BLaER1 (cell line): ENCODE measurements around the gene TEAD4.
A peak's percentile ranks its signal among the peaks of the same experiment; 100 is the strongest.

Experiments used
- H3K27ac ChIP-seq: shearing (Covaris generic); formaldehyde crosslinking; 2 replicates; pipeline ENCODE4 v1.8.1; 2022
- H3K27me3 ChIP-seq: shearing (Covaris generic); formaldehyde crosslinking; 2 replicates; pipeline ENCODE4 v1.8.1; 2022
- H3K36me3 ChIP-seq: shearing (Covaris generic); formaldehyde crosslinking; 2 replicates; pipeline ENCODE4 v1.8.1; 2022
- H3K4me1 ChIP-seq: shearing (Covaris generic); formaldehyde crosslinking; 2 replicates; pipeline ENCODE4 v1.8.1; 2022
- H3K4me2 ChIP-seq: shearing (Covaris generic); formaldehyde crosslinking; 2 replicates; pipeline ENCODE4 v1.8.1; 2022
- H3K4me3 ChIP-seq: shearing (Covaris generic); formaldehyde crosslinking; 2 replicates; pipeline ENCODE4 v1.8.1; 2022
- H3K9ac ChIP-seq: shearing (Covaris generic); formaldehyde crosslinking; 2 replicates; pipeline ENCODE4 v1.8.1; 2022
- H3K9me3 ChIP-seq: shearing (Covaris generic); formaldehyde crosslinking; 2 replicates; pipeline ENCODE4 v1.8.1; 2022
- H4K20me1 ChIP-seq: shearing (Covaris generic); formaldehyde crosslinking; 2 replicates; pipeline ENCODE4 v1.8.1; 2022
- Cebpa-rat ChIP-seq: shearing (Covaris generic); IDR thresholded peaks from 2 replicates; pipeline ENCODE4 v1.8.1; 2022

TEAD4 gene

GRCh38 chr12:2959505-2960389 is 550 bp downstream of the TEAD4 start:
- Histone ChIP-seq H3K27me3 (no peaks in the 10 kb centered on the region), H3K4me3 (peak overlapping the region; percentile 91), H3K4me2 (peak overlapping the region; percentile 85), H4K20me1 (peaks cover 40% of the 10 kb centered on the region), H3K9ac (peak overlapping the region; percentile 82), H3K36me3 (peaks cover 10% of the 10 kb centered on the region), H3K9me3 (no peaks in the 10 kb centered on the region), H3K27ac (peak overlapping the region; percentile 81), H3K4me1 (peaks cover 39% of the 10 kb centered on the region)
- TF ChIP-seq Cebpa-rat, result no peak

GRCh38 chr12:2960390-2960956 is 1.3 kb downstream of the TEAD4 start:
- H3K27ac ChIP-seq, result peak overlapping the region; percentile 81; the same call in 1 of the 2 replicates
- H4K20me1 ChIP-seq, result peaks cover 48% of the 10 kb centered on the region
- peak overlapping the region; percentile 91 for H3K4me3 ChIP-seq
- H3K9me3 ChIP-seq, result no peaks in the 10 kb centered on the region
- H3K4me1 ChIP-seq, result peaks cover 39% of the 10 kb centered on the region
- peaks cover 17% of the 10 kb centered on the region for H3K36me3 ChIP-seq
- peak overlapping the region; percentile 85 for H3K4me2 ChIP-seq
- no peak for TF ChIP-seq Cebpa-rat
- H3K27me3 ChIP-seq, result no peaks in the 10 kb centered on the region
- peak overlapping the region; percentile 82 for H3K9ac ChIP-seq

GRCh38 chr12:2960996-2961616 is 1.9 kb downstream of the TEAD4 start:
- H3K4me1 ChIP-seq, result peaks cover 39% of the 10 kb centered on the region
- H3K9ac ChIP-seq, result peak overlapping the region; percentile 82; the same call in 1 of the 2 replicates
- no peak for TF ChIP-seq Cebpa-rat
- H3K36me3 ChIP-seq, result peaks cover 23% of the 10 kb centered on the region
- H4K20me1 ChIP-seq, result peaks cover 54% of the 10 kb centered on the region
- no peak overlapping the region for H3K27ac ChIP-seq
- H3K4me2 ChIP-seq, result peak overlapping the region; percentile 85
- H3K4me3 ChIP-seq, result peak overlapping the region; percentile 91
- H3K9me3 ChIP-seq, result no peaks in the 10 kb centered on the region
- H3K27me3 ChIP-seq, result no peaks in the 10 kb centered on the region

- Histone ChIP-seq H3K4me3 (no peak overlapping the region), H3K4me2 (peak overlapping the region; percentile 85), H3K9ac (0 out of 2 replicates have a peak overlapping the region, but pooled peaks have one; percentile 82), H3K27me3 (no peaks in the 10 kb centered on the region), H3K9me3 (no peaks in the 10 kb centered on the region), H3K4me1 (peaks cover 39% of the 10 kb centered on the region), H3K36me3 (peaks cover 29% of the 10 kb centered on the region), H4K20me1 (peaks cover 59% of the 10 kb centered on the region), H3K27ac (no peak overlapping the region)
- TF ChIP-seq Cebpa-rat, result no peak
Observed at GRCh38 chr12:2961705-2962104, 2.5 kb downstream of the TEAD4 start.

GRCh38 chr12:2963154-2963759 is 4.1 kb downstream of the TEAD4 start:
- H3K9ac ChIP-seq, result no peak overlapping the region
- no peak for TF ChIP-seq Cebpa-rat
- no peaks in the 10 kb centered on the region for H3K9me3 ChIP-seq
- peaks cover 34% of the 10 kb centered on the region for H3K36me3 ChIP-seq
- 0 out of 2 replicates have a peak overlapping the region, but pooled peaks have one; percentile 13 for H3K27ac ChIP-seq
- H3K4me1 ChIP-seq, result peaks cover 30% of the 10 kb centered on the region
- H3K4me3 ChIP-seq, result no peak overlapping the region
- H3K27me3 ChIP-seq, result no peaks in the 10 kb centered on the region
- no peak overlapping the region for H3K4me2 ChIP-seq
- H4K20me1 ChIP-seq, result peaks cover 72% of the 10 kb centered on the region

- H3K36me3 ChIP-seq, result peaks cover 38% of the 10 kb centered on the region
- TF ChIP-seq Cebpa-rat, result no peak
- H3K4me2 ChIP-seq, result no peak overlapping the region
- no peaks in the 10 kb centered on the region for H3K27me3 ChIP-seq
- H3K9ac ChIP-seq, result no peak overlapping the region
- H3K9me3 ChIP-seq, result no peaks in the 10 kb centered on the region
- H4K20me1 ChIP-seq, result peaks cover 78% of the 10 kb centered on the region
- H3K4me3 ChIP-seq, result no peak overlapping the region
- peaks cover 27% of the 10 kb centered on the region for H3K4me1 ChIP-seq
- H3K27ac ChIP-seq, result no peak overlapping the region
Observed at GRCh38 chr12:2963760-2964292, 4.6 kb downstream of the TEAD4 start.

- H3K4me2 ChIP-seq, result no peak overlapping the region
- H3K9me3 ChIP-seq, result no peaks in the 10 kb centered on the region
- no peak for TF ChIP-seq Cebpa-rat
- no peaks in the 10 kb centered on the region for H3K27me3 ChIP-seq
- no peak overlapping the region for H3K9ac ChIP-seq
- peaks cover 60% of the 10 kb centered on the region for H3K36me3 ChIP-seq
- peaks cover 86% of the 10 kb centered on the region for H4K20me1 ChIP-seq
- H3K4me1 ChIP-seq, result peaks cover 26% of the 10 kb centered on the region
- no peak overlapping the region for H3K4me3 ChIP-seq
- no peak overlapping the region for H3K27ac ChIP-seq
Observed at GRCh38 chr12:2967651-2968050, 8.5 kb downstream of the TEAD4 start.

GRCh38 chr12:2970744-2971143 is 11.5 kb downstream of the TEAD4 start:
- H3K4me3 ChIP-seq, result no peak overlapping the region
- H4K20me1 ChIP-seq, result peaks cover 73% of the 10 kb centered on the region
- H3K9me3 ChIP-seq, result no peaks in the 10 kb centered on the region

GRCh38 chr12:2973566-2973965 is 14.4 kb downstream of the TEAD4 start:
- no peak overlapping the region for H3K9ac ChIP-seq
- H3K4me2 ChIP-seq, result no peak overlapping the region
- no peak overlapping the region for H3K4me3 ChIP-seq
- H3K27ac ChIP-seq, result no peak overlapping the region
- TF ChIP-seq Cebpa-rat, result no peak
- H3K27me3 ChIP-seq, result no peaks in the 10 kb centered on the region
- H4K20me1 ChIP-seq, result peaks cover 69% of the 10 kb centered on the region
- peaks cover 18% of the 10 kb centered on the region for H3K4me1 ChIP-seq
- peaks cover 51% of the 10 kb centered on the region for H3K36me3 ChIP-seq
- H3K9me3 ChIP-seq, result no peaks in the 10 kb centered on the region

More at GRCh38 chr12:2970744-2971143, 11.5 kb downstream of the TEAD4 start:
- Histone ChIP-seq H3K9ac (no peak overlapping the region), H3K27ac (no peak overlapping the region), H3K4me2 (peak overlapping the region; percentile 40), H3K4me1 (peaks cover 18% of the 10 kb centered on the region), H3K36me3 (peaks cover 61% of the 10 kb centered on the region), H3K27me3 (no peaks in the 10 kb centered on the region)
- no peak for TF ChIP-seq Cebpa-rat
